Measurements from ENCODE around the gene CORO7. TPM values are rescaled to one million over a fixed set of nuclear protein-coding genes. Genes with fewer than 3 reads are reported as not detected.

CORO7 gene
- polyA plus RNA-seq, 1 donor from 2014 or later, result 57.6 TPM

DNA sequence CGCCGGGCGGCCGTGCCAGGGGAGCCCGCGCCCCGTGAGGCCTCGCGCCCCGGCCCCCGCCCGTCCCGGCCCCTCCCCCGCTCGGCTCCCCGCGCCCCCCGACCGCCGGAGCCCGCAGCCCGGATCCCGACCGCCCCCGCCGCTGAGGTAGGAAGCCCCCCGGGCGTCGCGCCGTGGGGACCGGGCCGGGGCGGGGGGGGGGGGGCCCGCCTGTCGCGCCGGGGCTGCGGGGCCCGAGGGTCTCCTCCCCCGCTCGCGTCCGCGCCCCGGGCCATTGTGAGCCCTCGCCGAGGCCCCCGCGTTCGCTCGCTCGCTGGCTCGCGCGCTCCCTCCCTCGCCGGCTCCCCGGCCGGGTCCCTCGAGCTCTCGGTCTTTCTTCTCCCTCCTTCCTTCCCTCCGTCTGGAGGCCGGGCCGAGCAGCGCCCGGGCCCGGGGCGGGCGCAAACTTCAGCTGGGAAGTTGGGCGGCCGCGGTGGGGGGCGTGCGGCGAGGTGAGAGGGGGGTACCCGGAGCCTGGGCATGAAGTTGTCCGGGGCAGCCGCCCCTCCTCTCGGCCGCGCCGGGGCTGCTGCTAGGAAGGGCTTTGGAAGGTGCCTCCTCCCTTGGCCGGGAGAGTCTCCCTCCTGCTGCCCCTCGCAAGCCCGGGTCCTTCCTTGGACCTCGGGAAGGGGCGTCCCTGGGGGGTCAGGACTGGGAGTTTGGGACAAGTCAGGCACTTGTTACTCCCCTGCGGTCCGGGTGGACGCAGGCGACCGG lies 100.1 kb downstream of the CORO7 start:
- TF ChIP-seq EZH2 (IDR thresholded peaks at IDR 0.05; ENCODE audit: borderline replicate concordance, insufficient read depth, low read length, poor library complexity, severe bottlenecking) (no peak), MXI1 (conservative IDR thresholded peaks at IDR 0.05; ENCODE audit: poor library complexity, severe bottlenecking) (peak; percentile 9), SMC3 (conservative IDR thresholded peaks at IDR 0.05; ENCODE audit: poor library complexity) (peak; percentile 30), RAD21 (conservative IDR thresholded peaks at IDR 0.05) (peak; percentile 26), TAF1 (IDR thresholded peaks at IDR 0.05; ENCODE audit: low read depth) (peak; percentile 39)
- TF ChIP-seq, protein P1, sequence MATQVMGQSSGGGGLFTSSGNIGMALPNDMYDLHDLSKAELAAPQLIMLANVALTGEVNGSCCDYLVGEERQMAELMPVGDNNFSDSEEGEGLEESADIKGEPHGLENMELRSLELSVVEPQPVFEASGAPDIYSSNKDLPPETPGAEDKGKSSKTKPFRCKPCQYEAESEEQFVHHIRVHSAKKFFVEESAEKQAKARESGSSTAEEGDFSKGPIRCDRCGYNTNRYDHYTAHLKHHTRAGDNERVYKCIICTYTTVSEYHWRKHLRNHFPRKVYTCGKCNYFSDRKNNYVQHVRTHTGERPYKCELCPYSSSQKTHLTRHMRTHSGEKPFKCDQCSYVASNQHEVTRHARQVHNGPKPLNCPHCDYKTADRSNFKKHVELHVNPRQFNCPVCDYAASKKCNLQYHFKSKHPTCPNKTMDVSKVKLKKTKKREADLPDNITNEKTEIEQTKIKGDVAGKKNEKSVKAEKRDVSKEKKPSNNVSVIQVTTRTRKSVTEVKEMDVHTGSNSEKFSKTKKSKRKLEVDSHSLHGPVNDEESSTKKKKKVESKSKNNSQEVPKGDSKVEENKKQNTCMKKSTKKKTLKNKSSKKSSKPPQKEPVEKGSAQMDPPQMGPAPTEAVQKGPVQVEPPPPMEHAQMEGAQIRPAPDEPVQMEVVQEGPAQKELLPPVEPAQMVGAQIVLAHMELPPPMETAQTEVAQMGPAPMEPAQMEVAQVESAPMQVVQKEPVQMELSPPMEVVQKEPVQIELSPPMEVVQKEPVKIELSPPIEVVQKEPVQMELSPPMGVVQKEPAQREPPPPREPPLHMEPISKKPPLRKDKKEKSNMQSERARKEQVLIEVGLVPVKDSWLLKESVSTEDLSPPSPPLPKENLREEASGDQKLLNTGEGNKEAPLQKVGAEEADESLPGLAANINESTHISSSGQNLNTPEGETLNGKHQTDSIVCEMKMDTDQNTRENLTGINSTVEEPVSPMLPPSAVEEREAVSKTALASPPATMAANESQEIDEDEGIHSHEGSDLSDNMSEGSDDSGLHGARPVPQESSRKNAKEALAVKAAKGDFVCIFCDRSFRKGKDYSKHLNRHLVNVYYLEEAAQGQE (IDR thresholded peaks at IDR 0.05; ENCODE audit: borderline replicate concordance), result no peak
- TF ChIP-seq, protein P2, sequence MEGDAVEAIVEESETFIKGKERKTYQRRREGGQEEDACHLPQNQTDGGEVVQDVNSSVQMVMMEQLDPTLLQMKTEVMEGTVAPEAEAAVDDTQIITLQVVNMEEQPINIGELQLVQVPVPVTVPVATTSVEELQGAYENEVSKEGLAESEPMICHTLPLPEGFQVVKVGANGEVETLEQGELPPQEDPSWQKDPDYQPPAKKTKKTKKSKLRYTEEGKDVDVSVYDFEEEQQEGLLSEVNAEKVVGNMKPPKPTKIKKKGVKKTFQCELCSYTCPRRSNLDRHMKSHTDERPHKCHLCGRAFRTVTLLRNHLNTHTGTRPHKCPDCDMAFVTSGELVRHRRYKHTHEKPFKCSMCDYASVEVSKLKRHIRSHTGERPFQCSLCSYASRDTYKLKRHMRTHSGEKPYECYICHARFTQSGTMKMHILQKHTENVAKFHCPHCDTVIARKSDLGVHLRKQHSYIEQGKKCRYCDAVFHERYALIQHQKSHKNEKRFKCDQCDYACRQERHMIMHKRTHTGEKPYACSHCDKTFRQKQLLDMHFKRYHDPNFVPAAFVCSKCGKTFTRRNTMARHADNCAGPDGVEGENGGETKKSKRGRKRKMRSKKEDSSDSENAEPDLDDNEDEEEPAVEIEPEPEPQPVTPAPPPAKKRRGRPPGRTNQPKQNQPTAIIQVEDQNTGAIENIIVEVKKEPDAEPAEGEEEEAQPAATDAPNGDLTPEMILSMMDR (IDR thresholded peaks at IDR 0.05; ENCODE audit: poor library complexity, severe bottlenecking), result no peak
- Histone ChIP-seq H2AFZ (ENCODE audit: low read depth, low read length) (no peak overlapping the region), H3K9me2 (ENCODE audit: insufficient read depth, low read length) (no peaks in the 10 kb centered on the region), H3K27ac (ENCODE audit: low read length) (peak overlapping the region; percentile 31), H3K9ac (ENCODE audit: low read length) (peak overlapping the region; percentile 79), H3F3A (ENCODE audit: insufficient read depth, low read length, poor library complexity, severe bottlenecking) (no peaks in the 10 kb centered on the region), H3K9me3 (ENCODE audit: low read length) (no peaks in the 10 kb centered on the region), H4K20me1 (ENCODE audit: insufficient read depth) (no peaks in the 10 kb centered on the region), H3K79me2 (replicated peaks; ENCODE audit: insufficient read depth, low read length) (peaks cover 47% of the 10 kb centered on the region), H3K36me3 (ENCODE audit: insufficient read depth, low read length) (no peaks in the 10 kb centered on the region), H3K27me3 (ENCODE audit: insufficient read depth, low read depth, low read length) (no peaks in the 10 kb centered on the region), H3K4me3 (ENCODE audit: low read length) (peak overlapping the region; percentile 96), H3K4me2 (ENCODE audit: low read length) (peak overlapping the region; percentile 80)

DNA sequence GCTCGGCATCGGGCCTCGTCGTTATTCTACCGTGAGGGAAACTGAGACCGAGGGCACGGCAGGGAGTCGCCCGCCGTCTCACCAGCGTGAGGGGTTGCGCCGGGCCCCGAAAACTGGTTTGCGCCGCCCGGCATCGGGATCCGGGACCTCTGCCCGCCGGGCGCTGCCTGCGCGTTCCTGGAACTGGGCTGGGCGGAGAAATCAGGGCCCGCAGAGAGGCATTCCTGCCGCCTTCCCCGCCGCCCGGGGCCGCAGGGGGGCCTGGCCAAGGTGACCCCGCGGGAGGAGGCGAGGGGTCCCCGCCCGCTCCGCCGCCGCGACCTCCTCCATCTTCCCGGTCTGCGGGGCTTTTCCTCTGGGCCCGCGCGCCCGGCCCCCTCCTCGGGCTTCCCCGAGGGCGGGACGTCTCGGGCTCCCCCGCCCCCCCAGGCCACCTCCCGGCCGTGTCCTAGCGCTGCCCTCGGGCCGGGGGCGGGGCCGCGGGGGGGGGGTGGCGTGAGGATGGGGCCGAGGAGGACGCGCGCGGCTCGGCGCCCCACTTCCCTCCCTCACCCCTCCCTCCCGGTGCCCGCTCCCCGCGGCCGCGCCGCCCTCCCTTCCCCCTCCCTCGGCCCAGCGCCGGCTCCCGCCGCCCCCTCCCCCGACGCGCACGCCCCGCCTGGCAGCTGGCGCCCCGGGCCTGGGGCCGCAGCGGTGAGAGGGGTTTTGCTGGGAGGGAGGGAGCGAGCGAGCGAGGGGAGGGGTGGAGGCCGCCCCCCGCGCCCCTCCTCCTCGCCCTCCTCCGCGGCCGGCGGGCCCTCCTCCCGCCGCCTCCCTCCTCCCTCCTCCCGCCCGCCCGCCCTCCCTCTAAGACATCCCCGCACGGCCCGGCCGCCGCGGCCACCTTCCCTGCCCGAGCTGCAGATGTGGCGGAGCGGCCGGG lies 100.9 kb downstream of the CORO7 start, which contains the start of gene GLIS2:
GLIS2 (plus strand) TSS at position 882 of the 922 bp plus-strand sequence. CDS start 16,214 bp downstream, outside the sequence.
- peaks cover 38% of the 10 kb centered on the region for H3K79me2 ChIP-seq (replicated peaks; ENCODE audit: insufficient read depth, low read length)
- peak within 1 kb of the TSS; percentile 80 for H3K4me2 ChIP-seq (ENCODE audit: low read length)
- H4K20me1 ChIP-seq (ENCODE audit: insufficient read depth), result no peaks in the 10 kb centered on the region
- H3F3A ChIP-seq (ENCODE audit: insufficient read depth, low read length, poor library complexity, severe bottlenecking), result no peaks in the 10 kb centered on the region
- peak within 1 kb of the TSS; percentile 85 for H2AFZ ChIP-seq (ENCODE audit: low read depth, low read length)
- no peaks in the 10 kb centered on the region for H3K36me3 ChIP-seq (ENCODE audit: insufficient read depth, low read length)
- TF ChIP-seq POLR2AphosphoS5 (IDR thresholded peaks at IDR 0.05), result peak; percentile 62
- TF ChIP-seq RAD21 (conservative IDR thresholded peaks at IDR 0.05), result no peak
- peak; percentile 3 for TF ChIP-seq MXI1 (conservative IDR thresholded peaks at IDR 0.05; ENCODE audit: poor library complexity, severe bottlenecking)
- TF ChIP-seq SMC3 (conservative IDR thresholded peaks at IDR 0.05; ENCODE audit: poor library complexity), result no peak
- no peaks in the 10 kb centered on the region for H3K27me3 ChIP-seq (ENCODE audit: insufficient read depth, low read depth, low read length)
- peak within 1 kb of the TSS; percentile 75 for H3K27ac ChIP-seq (ENCODE audit: low read length)
- peak within 1 kb of the TSS; percentile 96 for H3K4me3 ChIP-seq (ENCODE audit: low read length)
- peak within 1 kb of the TSS; percentile 92 for H3K9ac ChIP-seq (ENCODE audit: low read length)
- H3K9me3 ChIP-seq (ENCODE audit: low read length), result no peaks in the 10 kb centered on the region
- no peaks in the 10 kb centered on the region for H3K9me2 ChIP-seq (ENCODE audit: insufficient read depth, low read length)

Measured in neural cell (in vitro differentiated cells).